Measurements from ENCODE around the gene MT1G.
"Not testable (repeated sequence)": the region's sequence is repeated elsewhere in the genome, so short reads cannot be mapped to it uniquely, and the experiment has no call there.

Gene MT1G

DNA sequence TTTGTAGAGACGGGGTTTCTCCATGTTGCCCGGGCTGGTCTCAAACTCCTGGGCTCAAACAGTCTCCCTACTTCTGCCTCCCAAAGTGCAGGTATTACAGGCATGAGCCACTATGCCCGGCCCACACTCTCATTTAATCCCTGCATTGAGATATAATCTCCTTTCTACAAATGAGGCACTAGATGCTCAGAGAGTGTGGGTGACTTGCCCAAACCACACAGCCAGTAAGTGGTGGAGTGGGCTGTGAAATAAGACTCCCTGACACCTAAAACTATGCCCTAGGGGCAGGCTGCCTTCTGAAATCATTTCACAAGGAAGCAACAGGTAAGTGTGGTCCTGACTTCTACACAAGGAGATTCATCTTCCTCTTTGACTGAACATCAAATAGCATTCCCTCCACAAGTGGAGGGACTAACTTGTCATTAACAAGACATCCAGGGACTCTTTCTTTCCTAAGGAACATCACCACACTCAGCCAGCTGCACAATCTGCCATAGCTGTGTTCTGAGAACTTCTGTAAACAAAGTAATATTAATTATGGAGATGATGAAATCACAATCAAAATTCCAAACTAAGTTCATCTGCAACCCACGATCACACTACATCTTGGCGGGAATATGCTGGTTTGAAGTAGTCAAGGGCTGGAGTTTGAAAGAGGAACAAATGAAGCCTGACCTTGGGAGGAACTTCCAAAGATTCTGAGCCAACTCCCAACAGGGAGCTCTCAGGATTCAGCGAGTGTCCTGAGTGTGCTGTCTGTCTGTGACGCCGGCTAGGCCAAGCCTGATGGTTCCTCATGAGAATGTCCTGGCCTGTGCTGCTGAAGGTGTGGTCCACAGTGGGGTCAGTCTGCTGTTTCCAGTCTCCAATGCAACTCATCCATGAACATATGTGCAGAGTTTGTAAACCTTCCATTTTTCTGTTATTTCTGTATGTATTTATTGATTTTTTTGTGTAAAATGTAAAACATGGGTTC, 2.3 kb downstream of the MT1G start:
- not testable (repeated sequence) for DNase-seq (ENCODE audit: low read depth in 2 of 2)

DNA sequence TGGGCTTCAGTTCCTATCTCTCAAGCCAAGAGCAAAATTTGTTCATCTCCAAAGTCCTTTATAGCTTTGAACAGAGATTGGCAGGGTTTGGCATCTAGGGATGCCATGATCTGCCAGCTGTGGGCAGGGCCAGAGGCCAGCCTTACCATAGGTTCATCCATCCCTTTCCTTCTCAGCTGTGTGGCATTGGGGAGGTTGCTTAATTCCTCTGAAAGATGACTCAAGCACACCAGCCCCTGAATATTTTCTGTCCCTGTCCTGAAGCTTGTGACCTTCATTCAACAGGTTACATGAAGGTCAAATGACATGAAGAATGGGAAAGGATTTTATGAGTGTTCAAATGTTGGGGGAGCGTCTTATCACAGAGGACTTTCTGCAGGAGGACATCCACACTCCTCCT, 3.4 kb downstream of the MT1G start:
- DNase-seq (ENCODE audit: low read depth in 2 of 2): no peak

DNA sequence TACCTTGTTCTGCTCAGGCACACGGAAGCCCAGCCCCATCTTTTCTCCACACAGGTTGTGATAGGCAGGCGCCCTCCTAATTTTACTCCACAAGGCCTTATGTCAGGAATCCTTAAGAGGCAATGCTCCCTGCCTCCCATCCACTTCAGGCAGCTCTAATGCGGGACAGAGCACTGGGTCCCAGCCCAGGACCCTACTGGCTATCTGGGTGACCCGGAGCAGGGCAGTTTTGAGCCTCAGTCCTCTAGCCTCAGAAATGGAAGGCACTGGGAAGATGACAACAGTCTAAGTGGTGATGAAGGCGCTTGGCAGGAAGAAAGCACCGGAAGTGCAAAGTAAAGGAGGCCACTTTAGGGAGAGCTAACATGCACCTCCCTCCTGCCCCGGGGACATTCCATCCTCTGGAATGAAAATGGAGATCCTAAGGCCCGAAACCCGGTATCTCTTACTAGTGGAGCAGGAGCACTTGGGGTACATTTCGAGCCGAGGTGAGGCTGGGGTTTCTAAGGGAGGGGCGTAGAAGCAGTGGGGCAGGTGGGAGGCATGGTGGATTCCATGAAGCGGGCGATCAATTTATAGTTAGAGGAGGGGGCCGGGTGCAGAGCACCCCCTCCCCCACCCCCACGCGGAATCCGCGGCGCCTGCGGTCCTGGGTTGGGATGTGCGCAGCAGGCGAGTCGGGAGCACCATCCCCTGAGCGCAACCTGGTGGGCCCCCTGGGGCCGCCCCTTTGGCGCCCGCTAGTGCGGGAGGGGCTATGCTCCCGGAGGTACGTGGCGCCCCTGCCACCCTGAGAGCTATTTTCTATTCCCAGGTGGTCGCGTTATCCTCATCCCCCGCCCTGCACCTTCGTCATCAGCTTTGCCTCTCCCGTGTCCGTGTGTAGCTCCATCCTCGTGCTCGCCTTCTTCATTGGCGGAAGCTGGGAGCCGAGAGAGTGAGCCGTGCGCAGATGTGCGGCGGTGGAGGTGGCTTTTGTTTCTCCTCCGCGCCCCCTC, 5.2 kb downstream of the MT1G start:
- DNase-seq (ENCODE audit: low read depth in 2 of 2): no peak

DNA sequence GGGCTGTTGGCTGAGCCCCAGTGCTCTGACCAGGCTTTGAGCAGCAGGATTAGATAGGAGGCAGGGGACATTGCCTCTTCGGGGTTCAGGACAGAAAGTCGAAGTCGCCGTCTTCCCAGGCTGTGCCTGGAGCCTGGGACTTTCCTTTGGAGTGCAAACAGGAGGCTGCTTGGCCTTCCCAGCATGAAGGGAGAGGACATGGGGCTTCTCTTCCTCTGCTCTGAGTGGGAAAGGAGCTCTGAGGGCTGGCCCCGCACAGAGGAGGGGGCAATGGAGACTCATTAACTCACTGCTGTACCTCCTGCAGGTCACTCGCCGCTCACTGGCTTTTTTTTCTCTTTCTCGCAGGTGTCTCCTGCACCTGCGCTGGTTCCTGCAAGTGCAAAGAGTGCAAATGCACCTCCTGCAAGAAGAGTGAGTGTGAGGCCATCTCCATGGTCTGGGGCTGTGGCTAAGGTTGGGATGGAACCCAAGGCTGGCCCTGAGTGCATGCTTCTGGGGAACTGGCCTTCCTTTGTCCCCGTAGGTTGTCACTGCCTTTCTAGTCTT, 9.5 kb downstream of the MT1G start:
- no peak for DNase-seq (ENCODE audit: low read depth in 2 of 2)

DNA sequence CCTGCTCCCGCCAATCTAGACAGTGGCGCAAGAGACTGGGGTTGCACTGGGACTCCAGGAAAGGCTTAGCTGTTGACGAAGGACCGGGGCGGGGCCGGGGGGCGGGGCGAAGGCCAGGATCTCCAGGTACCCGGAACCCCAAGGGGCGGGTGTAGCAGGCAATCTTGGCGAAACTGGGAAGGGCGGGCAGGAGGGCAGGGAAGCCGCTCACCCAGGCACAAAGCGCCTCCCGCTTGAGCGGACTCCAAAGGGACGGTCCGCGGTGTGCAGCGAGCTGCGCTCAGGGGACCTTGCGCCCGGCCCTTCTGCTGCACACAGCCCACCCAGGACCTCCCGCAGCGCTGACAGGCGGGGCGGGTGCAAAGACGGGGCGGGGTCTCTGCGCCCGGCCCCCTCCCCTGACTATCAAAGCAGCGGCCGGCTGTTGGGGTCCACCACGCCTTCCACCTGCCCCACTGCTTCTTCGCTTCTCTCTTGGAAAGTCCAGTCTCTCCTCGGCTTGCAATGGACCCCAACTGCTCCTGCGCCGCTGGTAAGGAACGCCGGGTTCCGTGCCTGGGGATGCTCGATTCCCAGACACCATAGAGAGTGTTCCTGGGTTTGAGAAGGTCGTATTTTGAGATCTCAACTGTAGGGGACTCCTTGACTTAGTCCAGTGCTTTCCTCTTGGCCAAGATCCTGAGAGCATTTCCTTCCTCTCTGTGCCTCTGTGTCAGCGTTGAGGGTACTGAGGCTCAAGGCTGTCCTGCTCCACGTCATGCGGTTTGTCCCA, 10.1 kb downstream of the MT1G start, which contains the start of gene MT1F:
MT1F (plus strand) TSS at position 405 of the 772 bp plus-strand sequence; CDS start at position 505, 100 bp downstream.
- no peak for DNase-seq (ENCODE audit: low read depth in 2 of 2)

DNA sequence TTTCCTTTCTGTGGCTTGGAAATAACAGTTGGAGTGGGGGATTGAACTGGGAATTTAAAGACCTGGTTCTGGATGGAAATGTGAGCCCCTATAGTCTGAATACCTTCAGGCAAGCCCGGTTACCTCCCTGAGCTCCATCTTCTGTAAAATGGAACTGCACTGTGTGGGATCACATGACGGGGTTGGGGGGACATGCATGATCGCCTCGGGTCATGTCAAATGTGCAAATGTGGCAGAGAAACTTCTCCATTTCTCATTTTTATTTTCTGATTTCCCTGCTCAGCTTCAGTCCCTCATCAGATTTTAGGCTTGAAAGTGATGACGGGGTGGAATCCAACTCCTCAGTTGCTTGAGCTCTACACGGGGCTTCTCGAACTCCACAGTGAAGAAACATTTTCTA, 14.6 kb downstream of the MT1G start:
- no peak for DNase-seq (ENCODE audit: low read depth in 2 of 2)

DNA sequence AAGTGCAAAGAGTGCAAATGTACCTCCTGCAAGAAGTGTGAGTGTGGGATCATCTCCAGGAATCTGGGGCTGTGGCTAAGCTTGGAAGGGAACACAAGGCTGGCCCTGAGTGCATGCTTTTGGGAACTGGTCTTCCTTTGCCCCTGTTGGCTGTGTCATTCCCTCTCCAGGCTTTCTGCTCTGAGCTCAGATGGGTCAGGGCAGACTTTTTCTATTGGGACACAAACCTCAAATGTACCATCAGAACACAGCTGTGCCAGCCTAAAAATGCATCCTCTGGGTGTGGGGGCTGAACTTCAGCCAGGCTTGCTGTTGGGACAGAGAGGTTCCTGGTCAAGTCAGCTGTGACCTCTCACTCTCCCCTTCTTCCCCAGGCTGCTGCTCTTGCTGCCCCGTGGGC, 15.3 kb downstream of the MT1G start:
- no peak for DNase-seq (ENCODE audit: low read depth in 2 of 2)

DNA sequence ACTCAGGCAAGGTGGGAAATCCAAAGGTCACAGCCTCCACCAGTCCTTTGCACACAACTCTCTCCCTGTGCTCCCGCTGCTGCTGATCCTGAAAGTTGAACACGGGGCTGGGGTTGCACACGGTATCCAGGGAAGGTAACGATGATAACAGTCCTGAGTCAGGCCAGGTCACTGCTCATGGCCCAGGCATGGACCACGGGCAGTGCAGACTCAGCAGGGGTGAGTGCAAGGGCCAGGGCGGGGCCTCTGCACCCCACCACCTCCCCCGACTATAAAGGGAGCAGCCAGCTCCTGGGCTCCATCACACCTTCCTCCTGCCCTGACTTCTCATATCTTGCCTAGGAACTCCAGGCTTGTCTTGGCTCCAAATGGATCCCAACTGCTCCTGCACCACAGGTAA, 16.3 kb downstream of the MT1G start, which contains the start of gene MT1B:
MT1B (plus strand) TSS at position 301 of the 400 bp plus-strand sequence; CDS start at position 369, 68 bp downstream.
- DNase-seq (ENCODE audit: low read depth in 2 of 2): no peak

DNA sequence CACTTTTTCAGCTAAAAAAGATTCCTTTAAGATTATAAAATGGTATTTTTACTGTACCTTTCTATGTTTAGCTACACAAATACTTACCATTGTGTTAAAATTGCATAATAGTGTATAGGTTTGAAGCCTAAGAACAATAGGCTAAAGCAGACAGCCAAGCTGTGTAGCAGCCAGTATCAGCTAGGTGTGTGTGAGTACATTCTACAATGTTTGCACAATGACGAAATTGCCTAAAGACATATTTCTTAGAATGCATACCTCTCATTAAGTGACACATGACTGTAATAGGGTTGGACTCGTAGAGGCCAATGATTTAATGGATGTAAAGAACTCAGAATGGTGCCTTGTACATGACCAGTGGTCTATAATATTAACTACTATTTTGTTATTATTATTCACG, 18.0 kb downstream of the MT1G start:
- DNase-seq (ENCODE audit: low read depth in 2 of 2): no peak

DNA sequence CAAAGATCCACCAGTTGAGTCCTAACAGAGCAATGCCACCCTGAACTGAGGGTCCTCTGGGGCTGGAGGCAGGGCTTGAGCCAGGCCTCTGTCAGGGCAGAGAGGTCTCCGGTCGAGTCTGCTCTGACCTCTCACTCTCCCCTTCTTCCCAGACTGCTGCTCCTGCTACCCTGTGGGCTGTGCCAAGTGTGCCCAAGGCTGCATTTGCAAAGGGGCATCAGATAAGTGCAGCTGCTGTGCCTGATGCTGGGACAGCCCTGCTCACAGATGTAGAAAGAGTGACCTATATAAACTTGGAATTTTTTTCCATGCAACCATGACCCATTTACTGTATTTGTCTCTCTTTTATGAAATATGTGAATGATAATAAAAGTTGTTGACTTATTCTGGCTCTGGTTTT, 18.6 kb downstream of the MT1G start:
- no peak for DNase-seq (ENCODE audit: low read depth in 2 of 2)

DNA sequence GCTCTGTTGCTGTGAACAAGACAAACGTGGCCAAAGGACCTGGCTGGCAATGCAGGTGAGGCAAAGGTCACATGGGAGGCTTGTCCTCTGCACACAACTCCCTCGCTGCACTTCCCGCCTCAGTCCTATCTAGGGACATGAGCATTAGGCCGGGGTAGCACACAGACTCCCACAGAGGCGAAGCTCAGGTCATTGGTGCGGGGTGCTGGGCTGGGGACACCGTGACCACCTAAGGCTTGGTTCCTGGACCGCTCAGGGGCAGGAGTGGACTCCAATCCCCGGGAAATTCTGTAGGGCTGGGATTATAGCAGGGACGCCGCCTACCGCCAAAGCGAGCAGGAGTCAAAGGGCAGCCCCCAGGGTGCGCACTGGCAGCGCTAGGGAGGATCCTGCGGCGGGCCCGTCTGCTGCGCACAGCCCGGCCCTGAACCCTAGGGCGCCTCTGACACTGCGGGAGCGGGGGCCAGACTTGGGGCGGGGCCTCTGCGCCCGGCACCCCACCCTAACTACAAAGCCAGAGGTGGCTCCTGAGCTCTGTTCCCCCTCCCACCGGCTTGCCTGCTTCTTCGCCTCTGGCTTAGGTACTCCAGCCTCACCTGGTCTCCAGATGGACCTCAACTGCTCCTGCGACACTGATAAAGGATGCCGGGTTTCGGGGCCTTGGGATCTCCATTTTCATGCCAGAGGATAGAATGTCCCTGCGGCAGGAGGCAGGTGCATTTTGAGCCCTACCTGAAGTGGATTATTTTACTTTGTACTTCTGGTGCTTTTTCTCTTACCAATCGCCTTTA, 20.0 kb downstream of the MT1G start:
- no peak for DNase-seq (ENCODE audit: low read depth in 2 of 2)

DNA sequence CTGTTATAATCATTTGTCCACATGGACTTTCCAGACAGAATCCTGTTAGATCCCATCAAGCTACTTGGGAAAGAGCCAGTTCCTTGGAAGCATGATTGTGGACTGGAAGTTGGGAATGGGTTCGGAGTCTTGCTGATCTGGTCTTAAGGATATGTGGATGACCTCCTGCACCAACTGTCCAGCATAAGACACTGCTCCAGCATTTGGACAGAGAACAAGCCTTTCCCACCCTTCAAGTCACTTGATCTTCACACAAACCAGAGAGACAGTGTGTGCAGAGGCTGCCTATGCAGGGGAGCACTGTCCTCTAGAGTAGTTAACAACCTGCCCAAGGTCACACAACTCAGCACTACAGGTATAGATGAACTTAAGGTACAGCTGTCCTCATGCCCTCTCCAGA, 22.0 kb downstream of the MT1G start:
- no peak for DNase-seq (ENCODE audit: low read depth in 2 of 2)

DNA sequence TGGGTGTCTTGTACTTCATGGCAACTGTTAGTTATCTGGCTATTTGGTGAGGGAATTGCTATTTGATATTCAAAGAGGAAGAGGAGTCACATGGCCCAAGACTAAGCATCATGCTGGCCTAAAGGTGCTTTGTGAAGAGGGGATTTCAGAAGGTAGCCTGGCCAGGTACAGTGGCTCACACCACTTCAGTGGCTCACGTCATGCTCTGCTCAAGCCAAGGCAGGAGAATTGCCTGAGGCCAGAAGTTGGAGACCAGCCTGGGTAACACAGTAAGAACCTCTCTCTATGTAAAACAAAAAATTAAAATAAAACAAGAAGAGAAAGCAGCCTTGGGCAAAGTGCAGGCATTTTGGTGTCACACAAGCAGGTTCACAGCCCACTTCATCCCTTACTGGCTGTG, 22.6 kb downstream of the MT1G start:
- no peak for DNase-seq (ENCODE audit: low read depth in 2 of 2)

DNA sequence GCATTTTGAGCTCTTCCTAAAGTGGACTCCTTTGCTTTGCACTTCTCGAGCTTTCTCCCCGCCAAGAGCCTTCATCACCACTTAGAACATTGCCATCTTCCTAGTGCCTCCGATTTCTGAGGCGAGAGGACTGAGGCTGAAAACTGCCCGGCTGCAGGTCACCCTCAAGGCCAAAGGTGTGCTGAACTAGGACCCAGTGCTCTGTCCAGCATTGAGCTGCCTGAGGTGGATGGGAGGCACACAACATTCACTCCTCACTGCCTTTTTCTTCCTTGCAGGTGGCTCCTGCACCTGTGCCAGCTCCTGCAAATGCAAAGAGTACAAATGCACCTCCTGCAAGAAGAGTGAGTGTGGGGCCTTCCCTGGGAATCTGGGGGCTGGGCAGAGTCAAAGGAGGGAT, 24.0 kb downstream of the MT1G start:
- DNase-seq (ENCODE audit: low read depth in 2 of 2): no peak

DNA sequence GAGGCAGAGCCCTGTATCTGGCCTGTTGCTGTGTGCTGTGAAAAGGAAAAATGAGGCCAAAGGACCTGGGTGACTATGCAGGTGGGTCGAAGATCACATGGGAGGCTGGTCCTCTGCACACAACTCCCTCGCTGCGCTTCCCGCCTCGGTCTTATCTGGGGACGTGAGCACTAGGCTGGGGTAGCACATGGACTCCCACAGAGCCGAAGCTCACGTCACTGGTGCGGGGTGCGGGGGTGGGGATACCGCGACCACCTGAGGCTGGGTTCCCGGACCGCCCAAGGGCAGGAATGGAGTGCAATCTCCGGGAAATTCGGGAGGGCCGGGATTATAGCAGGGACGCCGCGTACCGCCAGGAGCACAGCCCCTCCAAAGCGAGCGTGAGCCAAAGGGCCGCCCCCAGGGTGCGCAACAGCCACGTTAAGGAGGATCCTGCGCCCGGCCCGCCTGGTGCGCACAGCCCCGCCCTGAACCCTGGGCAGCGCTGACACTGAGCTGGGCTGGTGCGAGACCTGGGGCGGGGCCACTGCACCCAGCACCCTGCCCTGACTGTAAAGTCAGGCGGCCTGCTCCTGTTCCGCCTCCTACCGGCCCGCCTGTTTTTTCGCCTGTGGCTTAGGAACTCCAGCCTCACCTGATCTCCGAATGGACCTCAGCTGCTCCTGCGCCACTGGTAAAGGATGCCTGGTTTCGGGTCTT, 24.6 kb downstream of the MT1G start:
- DNase-seq (ENCODE audit: low read depth in 2 of 2): no peak

DNA sequence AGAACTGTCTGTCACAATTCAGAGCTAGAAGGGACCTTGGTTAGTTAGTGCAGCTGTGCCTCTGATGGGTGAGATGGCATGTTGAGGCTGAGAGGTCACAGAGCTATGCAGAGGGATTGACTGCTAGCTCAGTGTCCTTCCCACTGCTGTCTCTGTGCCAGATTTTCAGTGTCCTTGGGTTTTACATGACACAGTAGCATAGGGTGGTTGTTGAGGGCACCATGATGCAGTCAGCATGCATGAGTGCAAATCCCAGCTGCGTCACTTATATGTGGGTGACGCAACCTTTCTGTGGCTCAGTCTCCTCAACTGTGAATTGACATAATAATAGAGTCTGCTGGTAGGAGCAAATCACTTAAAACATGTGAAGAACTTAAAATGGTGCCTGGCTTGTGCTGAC, 26.7 kb downstream of the MT1G start:
- DNase-seq (ENCODE audit: low read depth in 2 of 2): no peak

DNA sequence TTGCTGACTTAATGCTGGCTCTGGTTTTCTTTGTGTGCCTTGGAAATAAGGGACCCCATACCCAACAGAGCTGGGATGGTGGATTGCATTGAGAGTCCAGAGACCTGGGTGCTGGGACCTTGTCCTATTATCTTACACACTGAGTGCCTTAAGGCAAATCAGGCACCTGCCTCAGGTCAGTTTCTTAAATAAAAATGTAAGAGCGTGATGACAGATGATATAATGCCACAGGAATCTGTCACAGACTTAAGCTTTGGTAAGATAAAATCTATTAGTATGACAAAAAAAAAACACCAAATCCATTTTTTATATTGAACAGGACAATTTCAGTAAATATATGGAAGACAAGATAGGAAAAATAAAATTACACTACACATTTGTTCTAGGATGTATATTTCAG, 27.8 kb downstream of the MT1G start:
- no peak for DNase-seq (ENCODE audit: low read depth in 2 of 2)

DNA sequence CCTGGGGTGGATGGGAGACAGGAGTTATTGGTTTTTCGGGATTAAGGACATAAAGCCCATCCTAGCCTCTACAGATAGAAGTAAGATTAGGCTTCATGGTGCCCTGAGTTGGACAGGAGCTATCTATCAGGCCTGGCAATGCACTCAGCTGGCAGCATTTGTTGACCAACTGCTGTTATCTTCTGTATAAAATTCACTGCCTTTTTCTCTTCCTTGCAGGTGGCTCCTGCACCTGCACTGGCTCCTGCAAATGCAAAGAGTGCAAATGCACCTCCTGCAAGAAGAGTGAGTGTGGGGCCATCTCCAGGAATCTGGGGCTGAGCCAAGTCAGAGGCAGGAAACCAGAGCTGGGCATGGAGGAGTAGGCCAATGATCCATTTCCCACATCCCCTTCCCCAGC, 28.8 kb downstream of the MT1G start:
- no peak for DNase-seq (ENCODE audit: low read depth in 2 of 2)

Measured in fibroblast of skin of left quadriceps (primary cell).